Testis (tissue), 2 donors: ENCODE data around the gene HECW1.

Experiments
- CTCF ChIP-seq, 3 experiments: fragments of 450-650 bp in 2 of 3; fragments of 200-600 bp in 1 of 3; sonication (generic) in 1 of 3; IDR thresholded peaks; one replicate each; pipeline ENCODE4 v1.5.1; 2016 to 2019; ENCODE audit warnings: antibody characterized with exemption in 3 of 3, mild to moderate bottlenecking in 2 of 3, moderate library complexity in 1 of 3
- POLR2A ChIP-seq: fragments of 450-650 bp; IDR thresholded peaks from one replicate; pipeline ENCODE4 v1.6.1; 2017; ENCODE audit warnings: antibody characterized with exemption, mild to moderate bottlenecking, moderate library complexity

- TF ChIP-seq CTCF (IDR thresholded peaks at IDR 0.05), result no peak
- TF ChIP-seq POLR2A, result no peak
Observed at GRCh38 chr7:43511029-43511428, 398.6 kb downstream of the HECW1 start.
